ENCODE results near the gene CALD1. TPM values are rescaled to one million over a fixed set of nuclear protein-coding genes. Genes with fewer than 3 reads are reported as not detected.

The CALD1 gene
- total RNA-seq, 2 donors from 2014 or later, result 912 to 1,038 TPM

- H3K27me3 ChIP-seq (replicated peaks; ENCODE audit: insufficient read depth), result no peaks in the 10 kb centered on the region
- H3K9me3 ChIP-seq, result no peaks in the 10 kb centered on the region
- ATAC-seq (ENCODE audit: insufficient number of reproducible peaks, low FRiP score, low read depth), result no peak
- no peak for DNase-seq (ENCODE audit: low spot score)
- H3K4me3 ChIP-seq, result no peak overlapping the region
- H3K27ac ChIP-seq, result peak overlapping the region in 1 of 2 donors; percentile 18
- no peaks in the 10 kb centered on the region for H3K36me3 ChIP-seq
- peaks cover 25 to 62% of the 10 kb centered on the region in 2 donors for H3K4me1 ChIP-seq (ENCODE audit: control insufficient read depth in 1 of 2, low read depth in 2 of 2)
- TF ChIP-seq CTCF (IDR thresholded peaks at IDR 0.05), result no peak
Observed at GRCh38 chr7:134922720-134923704, 143.6 kb downstream of the CALD1 start.

GRCh38 chr7:134925766-134926165, 146.3 kb downstream of the CALD1 start:
- Histone ChIP-seq H3K27ac (peak overlapping the region in 1 of 2 donors; percentile 44), H3K9me3 (no peaks in the 10 kb centered on the region), H3K4me1 (ENCODE audit: control insufficient read depth in 1 of 2, low read depth in 2 of 2) (peaks cover 7 to 51% of the 10 kb centered on the region in 2 donors), H3K36me3 (peaks cover 9% of the 10 kb centered on the region), H3K27me3 (replicated peaks; ENCODE audit: insufficient read depth) (no peaks in the 10 kb centered on the region), H3K4me3 (no peak overlapping the region)
- DNase-seq (ENCODE audit: low spot score) (no peak), ATAC-seq (ENCODE audit: insufficient number of reproducible peaks, low FRiP score, low read depth) (no peak)
- TF ChIP-seq CTCF (IDR thresholded peaks at IDR 0.05), result no peak

- TF ChIP-seq CTCF (IDR thresholded peaks at IDR 0.05), result no peak
- no peaks in the 10 kb centered on the region for H3K9me3 ChIP-seq
- peaks cover 9% of the 10 kb centered on the region for H3K36me3 ChIP-seq
- peak overlapping the region in 1 of 2 donors; percentile 44 for H3K27ac ChIP-seq
- no peak for ATAC-seq (ENCODE audit: insufficient number of reproducible peaks, low FRiP score, low read depth)
- H3K4me3 ChIP-seq, result no peak overlapping the region
- H3K27me3 ChIP-seq (replicated peaks; ENCODE audit: insufficient read depth), result no peaks in the 10 kb centered on the region
- H3K4me1 ChIP-seq (ENCODE audit: control insufficient read depth in 1 of 2, low read depth in 2 of 2), result peaks cover 13 to 56% of the 10 kb centered on the region in 2 donors
- no peak for DNase-seq (ENCODE audit: low spot score)
Observed at GRCh38 chr7:134926396-134926795, 147.0 kb downstream of the CALD1 start.

GRCh38 chr7:134927076-134927475, 147.6 kb downstream of the CALD1 start:
- Histone ChIP-seq H3K4me3 (no peak overlapping the region), H3K9me3 (no peaks in the 10 kb centered on the region), H3K4me1 (ENCODE audit: control insufficient read depth in 1 of 2, low read depth in 2 of 2) (peaks cover 19 to 61% of the 10 kb centered on the region in 2 donors), H3K27me3 (replicated peaks; ENCODE audit: insufficient read depth) (no peaks in the 10 kb centered on the region), H3K36me3 (peaks cover 9% of the 10 kb centered on the region), H3K27ac (no peak overlapping the region)
- TF ChIP-seq CTCF (IDR thresholded peaks at IDR 0.05), result no peak
- ATAC-seq (ENCODE audit: insufficient number of reproducible peaks, low FRiP score, low read depth) (no peak), DNase-seq (ENCODE audit: low spot score) (no peak)

GRCh38 chr7:134927723-134928122, 148.3 kb downstream of the CALD1 start:
- peak overlapping the region in 1 of 2 donors; percentile 56 for H3K27ac ChIP-seq
- ATAC-seq (ENCODE audit: insufficient number of reproducible peaks, low FRiP score, low read depth), result no peak
- no peak for TF ChIP-seq CTCF (IDR thresholded peaks at IDR 0.05)

More at GRCh38 chr7:134927723-134928122, 148.3 kb downstream of the CALD1 start:
- H3K4me1 ChIP-seq (ENCODE audit: control insufficient read depth in 1 of 2, low read depth in 2 of 2), result peaks cover 23 to 61% of the 10 kb centered on the region in 2 donors
- no peaks in the 10 kb centered on the region for H3K9me3 ChIP-seq
- no peak for DNase-seq (ENCODE audit: low spot score)
- no peaks in the 10 kb centered on the region for H3K27me3 ChIP-seq (replicated peaks; ENCODE audit: insufficient read depth)
- H3K36me3 ChIP-seq, result peaks cover 9% of the 10 kb centered on the region
- no peak overlapping the region for H3K4me3 ChIP-seq
